Endothelial cell of umbilical vein (primary cell): ENCODE data around the gene CCNF. TPM values are rescaled to one million over a fixed set of nuclear protein-coding genes. Genes with fewer than 3 reads are reported as not detected.
"Not testable (repeated sequence)": the region's sequence is repeated elsewhere in the genome, so short reads cannot be mapped to it uniquely, and the experiment has no call there.

Experiments
- BruUV-seq: library from RNA; stranded (reverse); fragments of 400-500 nt; replicated peaks from 2 replicates; lab custom pipeline; 2021; lab: Mats Ljungman, UMichigan
- CTCF ChIA-PET: fragments of 300-600, 350-600 bp; sonication (Branson Sonifier 250); formaldehyde crosslinking; loops from one replicate; lab custom pipeline; 2021; ENCODE audit warnings: antibody characterized with exemption, inconsistent platforms; lab: Charles Lee
- POLR2A ChIA-PET: fragments of 300-600, 350-600 bp; sonication (Branson Sonifier 250); formaldehyde crosslinking; loops from one replicate; lab custom pipeline; 2021; ENCODE audit warnings: antibody characterized with exemption, inconsistent platforms; lab: Charles Lee
- DNase-seq: peaks from one replicate; pipeline ENCODE4 v3.0.0-alpha.2; 2011; ENCODE audit warnings: low read depth, low spot score
- FAIRE-seq: peaks from 2 replicates; lab custom pipeline; 2011; peaks lifted over from hg19 to GRCh38; lab: Jason Lieb, UNC
- H2AFZ ChIP-seq: 2 replicates; pipeline ENCODE4 v1.6.0; 2012; ENCODE audit warnings: low read depth, low read length, control low read depth, inconsistent platforms
- H3K27ac ChIP-seq: 2 replicates; pipeline ENCODE4 v1.5.1; 2011; ENCODE audit warnings: low read depth, mild to moderate bottlenecking, control low read depth, low read length, moderate library complexity; ENCODE audit not compliant: insufficient read depth
- H3K27me3 ChIP-seq, 2 experiments: 2 replicates each; pipeline versions ENCODE4 v1.6.0 to v1.6.1; 2011; ENCODE audit warnings: low read length in 2 of 2, mixed read lengths in 1 of 2; ENCODE audit not compliant: control insufficient read depth in 2 of 2, insufficient read depth in 2 of 2
- H3K36me3 ChIP-seq, 2 experiments: 2 replicates in 1 of 2; 3 replicates in 1 of 2; pipeline ENCODE4 v1.5.1; 2011; ENCODE audit warnings: low read length in 2 of 2, mild to moderate bottlenecking in 1 of 2, moderate library complexity in 1 of 2; ENCODE audit not compliant: control insufficient read depth in 2 of 2, insufficient read depth in 2 of 2; ENCODE audit errors: extremely low read depth in 1 of 2
- H3K4me1 ChIP-seq: 3 replicates; pipeline ENCODE4 v1.5.1; 2011; ENCODE audit warnings: mild to moderate bottlenecking, low read length; ENCODE audit not compliant: control insufficient read depth, insufficient read depth; ENCODE audit errors: extremely low read depth
- H3K4me2 ChIP-seq: 2 replicates; pipeline ENCODE4 v1.6.1; 2011; ENCODE audit warnings: low read length, control low read depth, mixed read lengths; ENCODE audit not compliant: insufficient read depth
- H3K4me3 ChIP-seq, 3 experiments: fragments of 200-600 bp in 1 of 3; sonication (generic), shearing (Covaris generic) in 1 of 3; replicated peaks in 1 of 3; 2 replicates each; pipeline ENCODE4 v1.5.1; 2011 to 2016; ENCODE audit warnings: control low read depth in 3 of 3, low read length in 3 of 3, mild to moderate bottlenecking in 2 of 3, inconsistent platforms in 1 of 3, low read depth in 1 of 3, moderate library complexity in 1 of 3; ENCODE audit not compliant: insufficient read depth in 1 of 3
- H3K79me2 ChIP-seq: 2 replicates; pipeline ENCODE4 v1.6.0; 2012; ENCODE audit warnings: low read length, inconsistent platforms; ENCODE audit not compliant: control insufficient read depth, insufficient read depth
- H3K9ac ChIP-seq: replicated peaks from 2 replicates; pipeline ENCODE3; 2011; ENCODE audit warnings: low read length, control low read depth; ENCODE audit not compliant: insufficient read depth; ENCODE audit errors: extremely low read depth
- H3K9me1 ChIP-seq: replicated peaks from 3 replicates; pipeline ENCODE4 v1.6.0; 2011; ENCODE audit warnings: mild to moderate bottlenecking, low read length; ENCODE audit not compliant: control insufficient read depth, insufficient read depth; ENCODE audit errors: extremely low read depth
- H3K9me3 ChIP-seq: replicated peaks from 2 replicates; pipeline ENCODE4 v1.5.1; 2012; ENCODE audit warnings: low read length, inconsistent platforms; ENCODE audit not compliant: control insufficient read depth, insufficient read depth
- H4K20me1 ChIP-seq: replicated peaks from 2 replicates; pipeline ENCODE3; 2011; ENCODE audit warnings: mild to moderate bottlenecking, low read length; ENCODE audit not compliant: control insufficient read depth, insufficient read depth; ENCODE audit errors: extremely low read depth
- CTCF ChIP-seq, 2 donors: IDR thresholded peaks; 1 replicate in 1 of 2; 2 replicates in 1 of 2; pipeline ENCODE4 v1.5.1; 2011; ENCODE audit warnings: low read length in 2 of 2, mild to moderate bottlenecking in 2 of 2, moderate library complexity in 2 of 2, control low read depth in 1 of 2, inconsistent platforms in 1 of 2, low read depth in 1 of 2; ENCODE audit not compliant: insufficient read depth in 1 of 2; ENCODE audit errors: extremely low read depth in 1 of 2
- FOS ChIP-seq: IDR thresholded peaks from 2 replicates; pipeline ENCODE4 v1.6.1; 2011; ENCODE audit warnings: mild to moderate bottlenecking, low read length, moderate library complexity, borderline replicate concordance; ENCODE audit not compliant: insufficient read depth
- JUN ChIP-seq: IDR thresholded peaks from 2 replicates; pipeline ENCODE4 v1.6.1; 2011; ENCODE audit warnings: borderline replicate concordance, low read depth; ENCODE audit not compliant: insufficient read length, insufficient read depth
- POLR2A ChIP-seq: IDR thresholded peaks from 2 replicates; pipeline ENCODE4 v1.6.1; 2012; ENCODE audit warnings: low read depth, mild to moderate bottlenecking, control low read depth, low read length
- POLR2AphosphoS5 ChIP-seq: IDR thresholded peaks from 2 replicates; pipeline ENCODE4 v1.6.1; 2012; ENCODE audit warnings: low read depth, mild to moderate bottlenecking, control low read depth, low read length, moderate library complexity; ENCODE audit not compliant: insufficient read depth
- dilution Hi-C: fragments of 300-500 bp; cut with MboI; formaldehyde crosslinking; loops from one replicate; pipeline ENCODE4 v1.15.0; 2019; ENCODE audit warnings: low sequenced_read_pairs; ENCODE audit not compliant: extremely low pct_ligation_motif_present
- intact Hi-C: fragments of 100-400 bp; cut with micrococcal nuclease; formaldehyde crosslinking; loops from one replicate; pipeline ENCODE4 v1.10.0; 2022
- polyA plus RNA-seq, 4 experiments: library from polyadenylated mRNA; depleted of rRNA in 3 of 4; stranded (reverse) in 3 of 4; unstranded in 1 of 4; fragments of >200 nt; gene quantifications; 2 replicates each; pipeline versions ENCODE4 v1.2.1 to v1.2.3, GENCODE V29; 2011 to 2012; ENCODE audit warnings: missing spikeins in 1 of 4
- total RNA-seq: library from RNA; stranded (reverse); gene quantifications from 2 replicates; pipeline ENCODE4 v1.2.3, GENCODE V29; 2021

The CCNF gene
- total and polyA plus RNA-seq, 2 donors (not counting 3 experiments of a cell fraction or from before 2014, with no cell fraction given), result 13.9 to 48.9 TPM

GRCh38 chr16:2385190-2385836 lies 43.9 kb upstream of the CCNF start:
- no peaks in the 10 kb centered on the region for H3K9me1 ChIP-seq
- FAIRE-seq (no peak), DNase-seq (no peak)
- no peaks in the 10 kb centered on the region for H3K9me3 ChIP-seq
- H2AFZ ChIP-seq, result no peak overlapping the region
- no peak overlapping the region for H3K4me2 ChIP-seq
- H3K36me3 ChIP-seq, result no peaks in the 10 kb centered on the region
- TF ChIP-seq JUN (no peak), POLR2A (no peak), POLR2AphosphoS5 (no peak), CTCF (IDR thresholded peaks at IDR 0.05; ENCODE audit: extremely low read depth in 1 of 2, insufficient read depth in 1 of 2, low read depth in 1 of 2, low read length in 2 of 2) (no peak), FOS (no peak)
- H3K79me2 ChIP-seq, result no peaks in the 10 kb centered on the region
- ChIA-PET POLR2A (no interaction called here), CTCF (interaction anchor here (1.0 kb wide), 1 partner anchor 26 kb away, joined by 3 read pairs; no protein-coding TSS in a partner anchor)
- H3K4me3 ChIP-seq, result no peak overlapping the region
- no peak overlapping the region for H3K27ac ChIP-seq
- H3K9ac ChIP-seq, result no peak overlapping the region
- intact Hi-C loops (loop anchor here (2.0 kb wide), 1 partner anchor 13 kb away; no protein-coding TSS in a partner anchor), dilution Hi-C loops (no loop called here)
- peaks cover 2 to 5% of the 10 kb centered on the region in 2 experiments for H3K27me3 ChIP-seq
- H4K20me1 ChIP-seq, result no peaks in the 10 kb centered on the region
- H3K4me1 ChIP-seq, result no peaks in the 10 kb centered on the region
- BruUV-seq, result no TSS peak

GRCh38 chr16:2385982-2386381 lies 43.3 kb upstream of the CCNF start:
- intact Hi-C loops, result loop anchor here (2.0 kb wide), 1 partner anchor 13 kb away; no protein-coding TSS in a partner anchor
- H3K79me2 ChIP-seq, H3K9me1 ChIP-seq, FAIRE-seq, BruUV-seq, H3K4me1 ChIP-seq, H3K9ac ChIP-seq, dilution Hi-C loops, H2AFZ ChIP-seq, H3K4me2 ChIP-seq, H3K27ac ChIP-seq, H3K9me3 ChIP-seq, H3K4me3 ChIP-seq, POLR2A ChIA-PET, H3K27me3 ChIP-seq, DNase-seq, H4K20me1 ChIP-seq, H3K36me3 ChIP-seq: not testable (repeated sequence)
- CTCF ChIA-PET, result interaction anchor here (1.0 kb wide), 1 partner anchor 25 kb away, joined by 3 read pairs; no protein-coding TSS in a partner anchor
